SK-N-SH treated with all-trans-retinoic acid at 6 μM for 48 hours (cell line): ENCODE measurements around the gene GIPC2.

Experiments used
- ATAC-seq: fragments of 200-7000 bp; cut with Tn5 transposase; 3 replicates; pipeline ENCODE4 v1.9.1; 2020; ENCODE audit warnings: mild to moderate bottlenecking, moderate library complexity
- ARNTL ChIP-seq: fragments of 450-650 bp; formaldehyde crosslinking; IDR thresholded peaks from 2 replicates; pipeline ENCODE4 v1.5.0; 2020; ENCODE audit warnings: low read depth, mild to moderate bottlenecking, moderate library complexity, borderline replicate concordance
- CREB5 ChIP-seq: fragments of 250-450 bp; sonication (Bioruptor Pico); IDR thresholded peaks from 2 replicates; pipeline ENCODE4 v1.5.1; 2020; ENCODE audit warnings: low read depth, mild to moderate bottlenecking, moderate library complexity
- CSDC2 ChIP-seq: fragments of 250-450 bp; sonication (Bioruptor Pico); IDR thresholded peaks from 2 replicates; pipeline ENCODE4 v1.5.0; 2020; ENCODE audit warnings: mild to moderate bottlenecking, moderate library complexity
- CSRNP3 ChIP-seq: fragments of 250-450 bp; sonication (Bioruptor Pico); IDR thresholded peaks from 2 replicates; pipeline ENCODE4 v1.5.1; 2021; ENCODE audit warnings: mild to moderate bottlenecking, moderate library complexity
- ESRRG ChIP-seq: fragments of 250-450 bp; sonication (Bioruptor Pico); IDR thresholded peaks from 2 replicates; pipeline ENCODE4 v1.6.1; 2021; ENCODE audit warnings: mild to moderate bottlenecking
- GLIS3 ChIP-seq: fragments of 250-450 bp; sonication (Bioruptor Pico); IDR thresholded peaks from 2 replicates; pipeline ENCODE4 v1.5.0; 2020; ENCODE audit warnings: mild to moderate bottlenecking, moderate library complexity
- ISL1 ChIP-seq: fragments of 250-450 bp; sonication (Bioruptor Pico); IDR thresholded peaks from 2 replicates; pipeline ENCODE4 v2.1.2; 2022; ENCODE audit warnings: mild to moderate bottlenecking, moderate library complexity
- OSR1 ChIP-seq: fragments of 250-450 bp; sonication (Bioruptor Pico); IDR thresholded peaks from 2 replicates; pipeline ENCODE4 v1.8.0; 2022; ENCODE audit warnings: moderate library complexity, mild to moderate bottlenecking, inconsistent platforms
- PATZ1 ChIP-seq: fragments of 250-450 bp; sonication (Bioruptor Pico); IDR thresholded peaks from 2 replicates; pipeline ENCODE4 v1.8.0; 2020; ENCODE audit warnings: mild to moderate bottlenecking, moderate library complexity, borderline replicate concordance
- POU6F1 ChIP-seq: fragments of 250-450 bp; sonication (Bioruptor Pico); IDR thresholded peaks from 2 replicates; pipeline ENCODE4 v1.8.0; 2021; ENCODE audit warnings: low read depth, mild to moderate bottlenecking, moderate library complexity, borderline replicate concordance
- PPARA ChIP-seq: fragments of 250-450 bp; sonication (Bioruptor Pico); IDR thresholded peaks from 2 replicates; pipeline ENCODE4 v1.5.0; 2020; ENCODE audit warnings: mild to moderate bottlenecking, borderline replicate concordance
- RARB ChIP-seq: fragments of 250-450 bp; sonication (Bioruptor Pico); IDR thresholded peaks from 2 replicates; pipeline ENCODE4 v1.8.0; 2021; ENCODE audit warnings: mild to moderate bottlenecking, moderate library complexity
- SNAI2 ChIP-seq: fragments of 250-450 bp; sonication (Bioruptor Pico); IDR thresholded peaks from 2 replicates; pipeline ENCODE4 v1.5.0; 2020; ENCODE audit warnings: mild to moderate bottlenecking, moderate library complexity
- TCF4 ChIP-seq: fragments of 250-450 bp; sonication (Bioruptor Pico); IDR thresholded peaks from 2 replicates; pipeline ENCODE4 v1.8.0; 2021; ENCODE audit warnings: mild to moderate bottlenecking, moderate library complexity, borderline replicate concordance
- TOX ChIP-seq: fragments of 250-450 bp; sonication (Bioruptor Pico); IDR thresholded peaks from 2 replicates; pipeline ENCODE4 v1.8.0; 2021; ENCODE audit warnings: mild to moderate bottlenecking, moderate library complexity, borderline replicate concordance
- TSHZ2 ChIP-seq: fragments of 250-450 bp; sonication (Bioruptor Pico); IDR thresholded peaks from 2 replicates; pipeline ENCODE4 v1.5.0; 2020; ENCODE audit warnings: mild to moderate bottlenecking, moderate library complexity
- ZC3H10 ChIP-seq: fragments of 250-450 bp; sonication (Bioruptor Pico); IDR thresholded peaks from 2 replicates; pipeline ENCODE4 v1.5.1; 2021; ENCODE audit warnings: mild to moderate bottlenecking, moderate library complexity
- ZFP3 ChIP-seq: fragments of 250-450 bp; sonication (Bioruptor Pico); IDR thresholded peaks from 2 replicates; pipeline ENCODE4 v1.5.0; 2020; ENCODE audit warnings: mild to moderate bottlenecking, moderate library complexity
- ZNF565 ChIP-seq: fragments of 450-650 bp; formaldehyde crosslinking; conservative IDR thresholded peaks from 2 replicates; pipeline ENCODE4 v1.5.0; 2020; ENCODE audit warnings: low read depth, mild to moderate bottlenecking, moderate library complexity
- ZNF8 ChIP-seq: fragments of 450-650 bp; formaldehyde crosslinking; IDR thresholded peaks from 2 replicates; pipeline ENCODE4 v1.5.0; 2020; ENCODE audit warnings: mild to moderate bottlenecking, moderate library complexity

GIPC2 gene

GRCh38 chr1:78072216-78072615 lies 26.4 kb downstream of the GIPC2 start:
- no peak for ATAC-seq
- TF ChIP-seq SNAI2: no peak
- TF ChIP-seq ZC3H10 (CRISPR knock-in tag): no peak
- TF ChIP-seq CSDC2 (CRISPR knock-in tag): no peak
- TF ChIP-seq PPARA (CRISPR knock-in tag): no peak

- TF ChIP-seq RARB (CRISPR knock-in tag) (0 out of 2 replicates have a peak, but pooled peaks have one; percentile 71), ARNTL (CRISPR knock-in tag) (no peak), TCF4 (no peak), PATZ1 (CRISPR knock-in tag) (no peak)
- ATAC-seq: no peak; the same call in 2 of the 3 replicates
These were observed 27.7 kb downstream of the GIPC2 start for GRCh38 chr1:78073441-78073840.

GRCh38 chr1:78075621-78076020 lies 29.9 kb downstream of the GIPC2 start:
- no peak for TF ChIP-seq OSR1 (CRISPR knock-in tag)
- TF ChIP-seq ESRRG (CRISPR knock-in tag): no peak
- no peak for TF ChIP-seq ZFP3
- no peak for ATAC-seq

GRCh38 chr1:78078358-78078757 lies 32.6 kb downstream of the GIPC2 start:
- no peak for TF ChIP-seq ISL1
- TF ChIP-seq ZFP3: no peak
- TF ChIP-seq CREB5 (CRISPR knock-in tag): no peak
- TF ChIP-seq GLIS3 (CRISPR knock-in tag): no peak
- no peak for TF ChIP-seq POU6F1 (CRISPR knock-in tag)
- TF ChIP-seq TSHZ2 (CRISPR knock-in tag): no peak
- TF ChIP-seq ARNTL (CRISPR knock-in tag): no peak
- no peak for TF ChIP-seq ESRRG (CRISPR knock-in tag)
- TF ChIP-seq TCF4: no peak
- no peak for TF ChIP-seq ZC3H10 (CRISPR knock-in tag)
- TF ChIP-seq ZNF565 (CRISPR knock-in tag): no peak
- TF ChIP-seq, all 23 proteins: peak for 0
- ATAC-seq: no peak; the same call in 2 of the 3 replicates

GRCh38 chr1:78079580-78079979 lies 33.8 kb downstream of the GIPC2 start:
- ATAC-seq: peak; percentile 52
- no peak for TF ChIP-seq CSDC2 (CRISPR knock-in tag)
- no peak for TF ChIP-seq ZNF8
- TF ChIP-seq POU6F1 (CRISPR knock-in tag): no peak
- no peak for TF ChIP-seq ISL1
- no peak for TF ChIP-seq CREB5 (CRISPR knock-in tag)
- TF ChIP-seq OSR1 (CRISPR knock-in tag): no peak
- TF ChIP-seq TOX (CRISPR knock-in tag): no peak
- TF ChIP-seq ZFP3: no peak
- no peak for TF ChIP-seq CSRNP3
